Dedifferentiated amniotic fluid mesenchymal stem cell (primary cell): ENCODE results near the gene MRGPRX4.

Experiments
- DNase-seq: peaks from one replicate; pipeline ENCODE4 v3.0.0-alpha.2; 2016; ENCODE audit errors: extremely low spot score

MRGPRX4 gene

GRCh38 chr11:18209058-18209457 lies 36.4 kb downstream of the MRGPRX4 start:
- DNase-seq: no peak

GRCh38 chr11:18221274-18221876 lies 48.7 kb downstream of the MRGPRX4 start:
- no peak for DNase-seq

GRCh38 chr11:18222814-18223421 lies 50.3 kb downstream of the MRGPRX4 start:
- DNase-seq: no peak
